Mesenchymal stem cell (in vitro differentiated cells and primary cell): ENCODE results near the gene DSPP.
"Not testable (repeated sequence)": the region's sequence is repeated elsewhere in the genome, so short reads cannot be mapped to it uniquely, and the experiment has no call there.

Experiments used
- DNase-seq: peaks from one replicate; pipeline ENCODE4 v3.0.0-alpha.2; 2013
- H2AFZ ChIP-seq: one replicate; pipeline ENCODE4 v1.6.1; 2013; ENCODE audit warnings: low read depth, mild to moderate bottlenecking, control low read depth, inconsistent platforms, low read length, moderate library complexity
- H2AK5ac ChIP-seq: 2 replicates; pipeline ENCODE4 v1.6.1; 2013; ENCODE audit warnings: low read length, moderate library complexity, mild to moderate bottlenecking, inconsistent platforms; ENCODE audit not compliant: severe bottlenecking
- H2BK120ac ChIP-seq: one replicate; pipeline ENCODE4 v1.6.1; 2013; ENCODE audit warnings: low read depth, mild to moderate bottlenecking, inconsistent platforms, low read length, moderate library complexity
- H2BK12ac ChIP-seq, 2 experiments: one replicate each; pipeline ENCODE4 v1.6.1; 2013; ENCODE audit warnings: inconsistent platforms in 2 of 2, low read length in 2 of 2, mild to moderate bottlenecking in 2 of 2, moderate library complexity in 2 of 2, control low read depth in 1 of 2
- H2BK15ac ChIP-seq: one replicate; pipeline ENCODE4 v1.6.1; 2013; ENCODE audit warnings: mild to moderate bottlenecking, low read depth, inconsistent platforms; ENCODE audit not compliant: poor library complexity, severe bottlenecking
- H2BK5ac ChIP-seq: 2 replicates; pipeline ENCODE4 v1.6.1; 2013; ENCODE audit warnings: low read depth, mild to moderate bottlenecking, low read length, control low read depth, inconsistent platforms; ENCODE audit not compliant: poor library complexity, severe bottlenecking
- H3K14ac ChIP-seq, 2 experiments: one replicate each; pipeline ENCODE4 v1.6.1; 2013; ENCODE audit warnings: inconsistent platforms in 2 of 2, low read length in 2 of 2, control low read depth in 1 of 2, mild to moderate bottlenecking in 1 of 2, moderate library complexity in 1 of 2
- H3K18ac ChIP-seq, 2 experiments: one replicate each; pipeline ENCODE4 v1.6.1; 2013; ENCODE audit warnings: inconsistent platforms in 2 of 2, low read length in 2 of 2, control low read depth in 1 of 2, low read depth in 1 of 2, mild to moderate bottlenecking in 1 of 2
- H3K23ac ChIP-seq, 2 experiments: one replicate each; pipeline ENCODE4 v1.6.1; 2013; ENCODE audit warnings: inconsistent platforms in 2 of 2, low read length in 2 of 2, mild to moderate bottlenecking in 2 of 2, moderate library complexity in 2 of 2, control low read depth in 1 of 2
- H3K27ac ChIP-seq: 2 replicates; pipeline ENCODE4 v1.5.1; 2013; ENCODE audit warnings: mild to moderate bottlenecking, moderate library complexity, low read length, control low read depth, inconsistent platforms; ENCODE audit not compliant: poor library complexity, severe bottlenecking
- H3K27me3 ChIP-seq, 2 experiments: 2 replicates each; pipeline versions ENCODE4 v1.6.1 to v1.7.0; 2013; ENCODE audit warnings: low read length in 2 of 2, mild to moderate bottlenecking in 2 of 2, moderate library complexity in 2 of 2, control low read depth in 1 of 2, inconsistent platforms in 1 of 2; ENCODE audit not compliant: control insufficient read depth in 1 of 2, insufficient read depth in 1 of 2
- H3K36me3 ChIP-seq, 2 experiments: 2 replicates each; pipeline versions ENCODE4 v1.6.1 to v1.7.0; 2013; ENCODE audit warnings: low read length in 2 of 2, control low read depth in 1 of 2, inconsistent platforms in 1 of 2, low read depth in 1 of 2, mild to moderate bottlenecking in 1 of 2; ENCODE audit not compliant: insufficient read depth in 2 of 2, control insufficient read depth in 1 of 2
- H3K4ac ChIP-seq, 2 experiments: one replicate each; pipeline ENCODE4 v1.6.1; 2013; ENCODE audit warnings: inconsistent platforms in 2 of 2, low read length in 2 of 2, mild to moderate bottlenecking in 2 of 2, moderate library complexity in 2 of 2, control low read depth in 1 of 2, low read depth in 1 of 2
- H3K4me1 ChIP-seq: 2 replicates; pipeline ENCODE4 v1.6.1; 2013; ENCODE audit warnings: low read depth, low read length, control low read depth; ENCODE audit not compliant: control insufficient read depth, insufficient read depth
- H3K4me2 ChIP-seq: 2 replicates; pipeline ENCODE4 v1.6.1; 2013; ENCODE audit warnings: low read length, mild to moderate bottlenecking, inconsistent platforms; ENCODE audit not compliant: poor library complexity, severe bottlenecking
- H3K4me3 ChIP-seq, 2 experiments: 2 replicates each; pipeline versions ENCODE4 v1.5.1 to v1.7.0; 2013; ENCODE audit warnings: low read length in 2 of 2, mild to moderate bottlenecking in 2 of 2, control low read depth in 1 of 2, low read depth in 1 of 2; ENCODE audit not compliant: insufficient read depth in 1 of 2
- H3K79me1 ChIP-seq: replicated peaks from 2 replicates; pipeline ENCODE4 v1.6.1; 2013; ENCODE audit warnings: mild to moderate bottlenecking, control low read depth, low read length, inconsistent platforms; ENCODE audit not compliant: poor library complexity, severe bottlenecking
- H3K9ac ChIP-seq: 2 replicates; pipeline ENCODE4 v1.7.0; 2013; ENCODE audit warnings: mild to moderate bottlenecking, low read length, moderate library complexity
- H3K9me3 ChIP-seq: 2 replicates; pipeline ENCODE4 v1.7.0; 2013; ENCODE audit warnings: mild to moderate bottlenecking, low read length; ENCODE audit not compliant: control insufficient read depth
- H4K8ac ChIP-seq: one replicate; pipeline ENCODE4 v1.6.1; 2013; ENCODE audit warnings: inconsistent platforms, mild to moderate bottlenecking, low read length, moderate library complexity
- H4K91ac ChIP-seq: one replicate; pipeline ENCODE4 v1.6.1; 2013; ENCODE audit warnings: mild to moderate bottlenecking, low read length, inconsistent platforms
- WGBS: methylation state at CpG from one replicate; pipeline ENCODE4 v1.1.7; 2013; ENCODE audit warnings: mixed read lengths; 5-methylcytosine and 5-hydroxymethylcytosine counted together

DSPP gene

GRCh38 chr4:87566276-87566675, 42.1 kb upstream of the DSPP start:
- Histone ChIP-seq H3K18ac (no peak overlapping the region), H3K36me3 (no peaks in the 10 kb centered on the region), H4K91ac (no peak overlapping the region), H3K4me1 (no peaks in the 10 kb centered on the region), H3K4ac (no peak overlapping the region), H2BK12ac (no peak overlapping the region), H3K9me3 (no peaks in the 10 kb centered on the region), H3K27me3 (no peaks in the 10 kb centered on the region), H3K4me3 (no peak overlapping the region), H3K9ac (no peak overlapping the region), H4K8ac (no peak overlapping the region), H3K4me2 (no peak overlapping the region), H3K23ac (no peak overlapping the region), H2AK5ac (no peak overlapping the region), H2BK15ac (no peak overlapping the region), H2BK120ac (no peak overlapping the region), H2AFZ (no peak overlapping the region), H3K14ac (no peak overlapping the region), H2BK5ac (no peak overlapping the region), H3K27ac (no peak overlapping the region), H3K79me1 (no peaks in the 10 kb centered on the region)
- no peak for DNase-seq
- 33% methylated on average over 1 of the region's 2 CpGs for WGBS

GRCh38 chr4:87567191-87567590, 41.1 kb upstream of the DSPP start:
- no peak for DNase-seq
- H3K14ac ChIP-seq, result no peak overlapping the region
- H3K9me3 ChIP-seq, result no peaks in the 10 kb centered on the region
- H2AK5ac ChIP-seq, result no peak overlapping the region
- H4K91ac ChIP-seq, result no peak overlapping the region
- H2BK120ac ChIP-seq, result no peak overlapping the region
- H3K9ac ChIP-seq, result no peak overlapping the region
- no peak overlapping the region for H3K4me3 ChIP-seq
- H2BK5ac ChIP-seq, result no peak overlapping the region
- H3K23ac ChIP-seq, result no peak overlapping the region
- no peak overlapping the region for H3K27ac ChIP-seq
- H3K27me3 ChIP-seq, result no peaks in the 10 kb centered on the region
- WGBS, result 79% methylated on average over 2 of the region's 2 CpGs
- no peak overlapping the region for H2BK12ac ChIP-seq
- no peaks in the 10 kb centered on the region for H3K79me1 ChIP-seq
- no peak overlapping the region for H4K8ac ChIP-seq
- H3K36me3 ChIP-seq, result no peaks in the 10 kb centered on the region
- H3K4me2 ChIP-seq, result no peak overlapping the region
- no peak overlapping the region for H2BK15ac ChIP-seq
- H3K18ac ChIP-seq, result no peak overlapping the region
- no peaks in the 10 kb centered on the region for H3K4me1 ChIP-seq
- no peak overlapping the region for H3K4ac ChIP-seq
- H2AFZ ChIP-seq, result no peak overlapping the region

GRCh38 chr4:87570290-87570805, 38.0 kb upstream of the DSPP start:
- Histone ChIP-seq H2AFZ (no peak overlapping the region), H3K79me1 (no peaks in the 10 kb centered on the region), H4K8ac (no peak overlapping the region), H3K4me1 (no peaks in the 10 kb centered on the region), H3K18ac (no peak overlapping the region), H3K36me3 (no peaks in the 10 kb centered on the region), H2AK5ac (no peak overlapping the region), H3K9me3 (no peaks in the 10 kb centered on the region), H3K4ac (no peak overlapping the region), H3K14ac (no peak overlapping the region), H2BK120ac (no peak overlapping the region), H2BK15ac (no peak overlapping the region), H3K27me3 (no peaks in the 10 kb centered on the region), H3K4me3 (no peak overlapping the region), H3K27ac (no peak overlapping the region), H4K91ac (no peak overlapping the region), H3K23ac (no peak overlapping the region), H3K9ac (no peak overlapping the region), H3K4me2 (no peak overlapping the region), H2BK5ac (no peak overlapping the region), H2BK12ac (no peak overlapping the region)
- WGBS, result 95% methylated on average over 4 of the region's 5 CpGs
- no peak for DNase-seq

DNA sequence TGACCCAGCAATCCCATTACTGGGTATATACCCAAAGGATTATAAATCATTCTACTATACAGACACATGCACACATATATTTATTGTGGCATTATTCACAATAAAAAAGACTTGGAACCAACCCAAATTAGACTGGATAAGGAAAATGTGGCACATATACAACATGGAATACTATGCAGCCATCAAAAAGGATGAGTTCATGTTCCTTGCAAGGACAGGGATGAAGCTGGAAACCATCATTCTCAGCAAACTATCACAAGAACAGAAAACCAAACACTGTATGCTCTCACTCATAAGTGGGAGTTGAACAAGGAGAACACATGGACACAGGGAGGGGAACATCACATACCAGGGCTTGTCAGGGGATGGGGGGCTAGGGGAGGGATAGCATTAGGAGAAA, 34.0 kb upstream of the DSPP start:
- H2AK5ac ChIP-seq, H2AFZ ChIP-seq, H3K4me2 ChIP-seq, H3K36me3 ChIP-seq, H2BK5ac ChIP-seq, H3K27ac ChIP-seq, H3K4me1 ChIP-seq, H3K9me3 ChIP-seq, H2BK120ac ChIP-seq, H3K4ac ChIP-seq, H4K91ac ChIP-seq, H2BK15ac ChIP-seq, DNase-seq, H3K27me3 ChIP-seq, H3K79me1 ChIP-seq, H3K9ac ChIP-seq, H3K18ac ChIP-seq, H4K8ac ChIP-seq, H3K4me3 ChIP-seq, H3K14ac ChIP-seq, H2BK12ac ChIP-seq, H3K23ac ChIP-seq: not testable (repeated sequence)
